HG03097 (cell line): Measurements from ENCODE around the gene PIGM.

Experiments
- ATAC-seq: cut with Tn5 transposase; IDR thresholded peaks from one replicate; pipeline ENCODE4 v1.9.1; 2021; ENCODE audit not compliant: unreplicated experiment, low FRiP score

The PIGM gene

GRCh38 chr1:160024195-160024905 lies 7.4 kb downstream of the PIGM start:
- no peak for ATAC-seq

- no peak for ATAC-seq
Observed at GRCh38 chr1:160022330-160023310, 9.2 kb downstream of the PIGM start.

- no peak for ATAC-seq
Observed at GRCh38 chr1:160021376-160022074, 10.3 kb downstream of the PIGM start.

- ATAC-seq, result no peak
Observed at GRCh38 chr1:160020196-160020595, 11.6 kb downstream of the PIGM start.

GRCh38 chr1:160018900-160019299 lies 12.9 kb downstream of the PIGM start:
- ATAC-seq, result no peak

- no peak for ATAC-seq
Observed at GRCh38 chr1:160018347-160018746, 13.4 kb downstream of the PIGM start.

- no peak for ATAC-seq
Observed at GRCh38 chr1:160017592-160017991, 14.2 kb downstream of the PIGM start.

- ATAC-seq, result no peak
Observed at GRCh38 chr1:160011781-160012180, 20.0 kb downstream of the PIGM start.

GRCh38 chr1:160009801-160010200 lies 22.0 kb downstream of the PIGM start:
- no peak for ATAC-seq

GRCh38 chr1:160009081-160009480 lies 22.7 kb downstream of the PIGM start:
- ATAC-seq, result no peak

GRCh38 chr1:160007577-160008200 lies 24.1 kb downstream of the PIGM start:
- no peak for ATAC-seq

- no peak for ATAC-seq
Observed at GRCh38 chr1:160006312-160006940, 25.4 kb downstream of the PIGM start.

GRCh38 chr1:160005070-160005469 lies 26.7 kb downstream of the PIGM start:
- ATAC-seq, result no peak

GRCh38 chr1:160004425-160004824 lies 27.4 kb downstream of the PIGM start:
- no peak for ATAC-seq

- ATAC-seq, result no peak
Observed at GRCh38 chr1:160004001-160004400, 27.8 kb downstream of the PIGM start.

GRCh38 chr1:160001440-160001839 lies 30.4 kb downstream of the PIGM start:
- no peak for ATAC-seq

- no peak for ATAC-seq
Observed at GRCh38 chr1:159999204-159999603, 32.6 kb downstream of the PIGM start.

- no peak for ATAC-seq
Observed at GRCh38 chr1:159996653-159997052, 35.1 kb downstream of the PIGM start.

- ATAC-seq, result no peak
Observed at GRCh38 chr1:159994896-159995295, 36.9 kb downstream of the PIGM start.

GRCh38 chr1:159993911-159994310 lies 37.9 kb downstream of the PIGM start:
- no peak for ATAC-seq
